ENCODE results near the gene DPP7.
A peak's percentile ranks its signal among the peaks of the same experiment; 100 is the strongest.

The DPP7 gene

GRCh38 chr9:137114613-137115393 is at the start of gene DPP7:
Gene DPP7 (minus strand): TSS chr9:137114733. CDS start chr9:137114713, 20 bp downstream.
- DNase-seq (ENCODE audit: low spot score), result peak; percentile 79

GRCh38 chr9:137163805-137164204 is 49.3 kb upstream of the DPP7 start:
- DNase-seq (ENCODE audit: low spot score), result no peak

- no peak for DNase-seq (ENCODE audit: low spot score)
Observed at GRCh38 chr9:137163365-137163715, 48.8 kb upstream of the DPP7 start.

DNA sequence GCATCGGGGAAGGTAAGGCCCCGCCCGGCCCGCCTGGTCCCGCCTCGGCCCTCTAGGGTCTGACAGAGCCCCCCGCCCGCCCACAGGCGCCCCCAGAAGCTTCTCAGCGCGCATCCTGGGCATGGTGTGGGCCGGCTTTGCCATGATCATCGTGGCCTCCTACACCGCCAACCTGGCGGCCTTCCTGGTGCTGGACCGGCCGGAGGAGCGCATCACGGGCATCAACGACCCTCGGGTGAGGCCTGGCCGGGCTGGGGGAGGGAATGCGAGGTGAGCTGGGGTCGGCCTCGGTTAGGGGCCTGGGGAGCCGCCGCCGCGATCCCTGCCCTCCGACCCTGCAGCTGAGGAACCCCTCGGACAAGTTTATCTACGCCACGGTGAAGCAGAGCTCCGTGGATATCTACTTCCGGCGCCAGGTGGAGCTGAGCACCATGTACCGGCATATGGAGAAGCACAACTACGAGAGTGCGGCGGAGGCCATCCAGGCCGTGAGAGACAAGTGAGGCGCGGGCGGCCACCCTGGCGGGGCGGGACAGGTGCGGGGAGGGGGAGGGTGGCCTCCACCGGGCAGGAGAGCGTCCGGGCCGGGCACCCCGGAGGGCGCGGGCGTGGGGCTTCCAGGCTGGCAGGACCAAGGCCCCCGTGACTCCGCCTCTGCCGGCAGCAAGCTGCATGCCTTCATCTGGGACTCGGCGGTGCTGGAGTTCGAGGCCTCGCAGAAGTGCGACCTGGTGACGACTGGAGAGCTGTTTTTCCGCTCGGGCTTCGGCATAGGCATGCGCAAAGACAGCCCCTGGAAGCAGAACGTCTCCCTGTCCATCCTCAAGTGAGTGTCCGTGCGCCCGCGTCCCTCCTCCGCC is 48.2 kb upstream of the DPP7 start:
- no peak for DNase-seq (ENCODE audit: low spot score)

GRCh38 chr9:137161558-137162486 is 47.3 kb upstream of the DPP7 start:
- no peak for DNase-seq (ENCODE audit: low spot score)

- no peak for DNase-seq (ENCODE audit: low spot score)
Observed at GRCh38 chr9:137160716-137161557, 46.4 kb upstream of the DPP7 start.

DNA sequence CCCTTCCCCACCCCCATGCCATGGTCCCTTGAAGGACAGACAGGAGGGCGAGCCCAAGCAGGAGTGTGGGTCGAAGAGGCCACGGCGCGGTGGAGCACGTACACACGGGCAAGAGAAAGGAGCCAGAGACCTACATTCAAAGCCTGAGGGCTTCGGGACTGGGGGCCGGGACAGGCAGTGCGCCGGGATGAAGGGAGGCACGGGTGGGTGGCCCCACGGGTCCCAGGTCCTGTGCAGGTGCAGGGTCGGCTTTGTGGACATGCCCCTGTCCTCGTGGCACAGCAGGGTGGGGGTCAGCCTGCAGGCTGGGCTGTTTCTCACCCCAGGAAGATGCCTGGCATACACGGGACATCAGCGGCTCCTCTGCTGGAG is 45.5 kb upstream of the DPP7 start:
- no peak for DNase-seq (ENCODE audit: low spot score)

- no peak for DNase-seq (ENCODE audit: low spot score)
Observed at GRCh38 chr9:137159105-137160053, 44.8 kb upstream of the DPP7 start.

- DNase-seq (ENCODE audit: low spot score), result no peak
Observed at GRCh38 chr9:137158625-137159024, 44.1 kb upstream of the DPP7 start.

GRCh38 chr9:137157618-137158415 is 43.3 kb upstream of the DPP7 start:
- no peak for DNase-seq (ENCODE audit: low spot score)

- no peak for DNase-seq (ENCODE audit: low spot score)
Observed at GRCh38 chr9:137156567-137157375, 42.2 kb upstream of the DPP7 start.

GRCh38 chr9:137152844-137153405 is 38.4 kb upstream of the DPP7 start:
- no peak for DNase-seq (ENCODE audit: low spot score)

- no peak for DNase-seq (ENCODE audit: low spot score)
Observed at GRCh38 chr9:137150617-137151457, 36.3 kb upstream of the DPP7 start.

GRCh38 chr9:137149942-137150616 is 35.5 kb upstream of the DPP7 start:
- no peak for DNase-seq (ENCODE audit: low spot score)

- no peak for DNase-seq (ENCODE audit: low spot score)
Observed at GRCh38 chr9:137149363-137149762, 34.8 kb upstream of the DPP7 start.

GRCh38 chr9:137148661-137149060 is 34.1 kb upstream of the DPP7 start:
- no peak for DNase-seq (ENCODE audit: low spot score)

GRCh38 chr9:137148242-137148641 is 33.7 kb upstream of the DPP7 start:
- no peak for DNase-seq (ENCODE audit: low spot score)
